UCSD-AML1 (cell line): ENCODE data around the gene FLNC.

Experiments used
- DNase-seq: peaks from one replicate; lab custom pipeline; 2025; ENCODE audit not compliant: unreplicated experiment; lab: John Stamatoyannopoulos, UW

The FLNC gene

GRCh38 chr7:128831994-128832879 is 2.0 kb downstream of the FLNC start:
- no peak for DNase-seq

GRCh38 chr7:128832880-128833147 is 2.6 kb downstream of the FLNC start:
- no peak for DNase-seq

GRCh38 chr7:128833148-128833945 is 3.1 kb downstream of the FLNC start:
- peak; percentile 16 for DNase-seq

GRCh38 chr7:128833946-128834325 is 3.7 kb downstream of the FLNC start:
- DNase-seq = no peak

GRCh38 chr7:128835231-128835751 is 5.1 kb downstream of the FLNC start:
- no peak for DNase-seq

GRCh38 chr7:128835790-128836641 is 5.8 kb downstream of the FLNC start:
- no peak for DNase-seq

GRCh38 chr7:128836729-128837348 is 6.6 kb downstream of the FLNC start:
- no peak for DNase-seq

GRCh38 chr7:128837521-128837921 is 7.3 kb downstream of the FLNC start:
- DNase-seq = no peak

- DNase-seq = no peak
These were observed 8.0 kb downstream of the FLNC start for GRCh38 chr7:128838109-128838779.

- no peak for DNase-seq
These were observed 8.9 kb downstream of the FLNC start for GRCh38 chr7:128838981-128839731.

- DNase-seq = no peak
These were observed 9.6 kb downstream of the FLNC start for GRCh38 chr7:128839751-128840177.

GRCh38 chr7:128840326-128841170 is 10.3 kb downstream of the FLNC start:
- DNase-seq = no peak

GRCh38 chr7:128841171-128841690 is 11.0 kb downstream of the FLNC start:
- no peak for DNase-seq

- DNase-seq = peak; percentile 36
These were observed 11.9 kb downstream of the FLNC start for GRCh38 chr7:128841921-128842673.

- no peak for DNase-seq
These were observed 12.8 kb downstream of the FLNC start for GRCh38 chr7:128842674-128843641.

GRCh38 chr7:128843938-128844621 is 13.9 kb downstream of the FLNC start:
- no peak for DNase-seq
